OCI-LY7 (cell line): ENCODE data around the gene COL4A4.

Experiments used
- EZH2phosphoT487 ChIP-seq: fragments of 200-600 bp; sonication (generic); IDR thresholded peaks from 2 replicates; pipeline ENCODE4 v1.6.1; 2018; ENCODE audit warnings: low read depth, borderline replicate concordance, mild to moderate bottlenecking, mixed run types, antibody characterized with exemption, low read length, moderate library complexity, mixed read lengths
- TF ChIP-seq, protein P1 (sequence below): fragments of 200-600 bp; sonication (generic); conservative IDR thresholded peaks from 2 replicates; pipeline ENCODE4 v1.5.1; 2014; ENCODE audit warnings: mild to moderate bottlenecking, antibody characterized with exemption, low read length, moderate library complexity, mixed read lengths

DNA sequence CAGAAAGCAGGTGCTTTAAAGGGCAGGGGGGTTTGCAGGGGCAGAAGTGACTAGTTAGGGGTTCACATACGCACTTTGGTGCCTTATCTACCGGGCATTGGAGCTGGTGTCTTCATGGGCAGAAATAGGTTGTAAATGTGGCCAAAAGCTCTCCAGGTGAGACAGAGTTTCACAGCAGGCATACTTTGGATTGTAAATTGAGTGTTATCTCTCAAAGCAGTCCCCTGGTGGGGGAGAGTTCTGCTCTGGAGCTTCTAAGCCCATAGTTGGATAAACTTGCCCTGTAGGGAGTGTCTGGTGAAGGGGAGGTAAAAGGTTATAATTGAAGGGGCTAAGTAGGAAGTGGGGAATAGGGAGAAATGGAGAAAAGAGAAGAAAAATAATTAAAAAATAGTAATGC is 43.6 kb upstream of the COL4A4 start:
- TF ChIP-seq, protein P1, sequence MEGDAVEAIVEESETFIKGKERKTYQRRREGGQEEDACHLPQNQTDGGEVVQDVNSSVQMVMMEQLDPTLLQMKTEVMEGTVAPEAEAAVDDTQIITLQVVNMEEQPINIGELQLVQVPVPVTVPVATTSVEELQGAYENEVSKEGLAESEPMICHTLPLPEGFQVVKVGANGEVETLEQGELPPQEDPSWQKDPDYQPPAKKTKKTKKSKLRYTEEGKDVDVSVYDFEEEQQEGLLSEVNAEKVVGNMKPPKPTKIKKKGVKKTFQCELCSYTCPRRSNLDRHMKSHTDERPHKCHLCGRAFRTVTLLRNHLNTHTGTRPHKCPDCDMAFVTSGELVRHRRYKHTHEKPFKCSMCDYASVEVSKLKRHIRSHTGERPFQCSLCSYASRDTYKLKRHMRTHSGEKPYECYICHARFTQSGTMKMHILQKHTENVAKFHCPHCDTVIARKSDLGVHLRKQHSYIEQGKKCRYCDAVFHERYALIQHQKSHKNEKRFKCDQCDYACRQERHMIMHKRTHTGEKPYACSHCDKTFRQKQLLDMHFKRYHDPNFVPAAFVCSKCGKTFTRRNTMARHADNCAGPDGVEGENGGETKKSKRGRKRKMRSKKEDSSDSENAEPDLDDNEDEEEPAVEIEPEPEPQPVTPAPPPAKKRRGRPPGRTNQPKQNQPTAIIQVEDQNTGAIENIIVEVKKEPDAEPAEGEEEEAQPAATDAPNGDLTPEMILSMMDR, result no peak
- no peak for TF ChIP-seq EZH2phosphoT487
